Chondrocyte (in vitro differentiated cells): ENCODE measurements around the gene RIMS4. TPM values are rescaled to one million over a fixed set of nuclear protein-coding genes. Genes with fewer than 3 reads are reported as not detected.

Source experiments
- DNase-seq: peaks from one replicate; pipeline ENCODE4 v3.0.0; 2021; ENCODE audit warnings: mixed read lengths, low spot score
- H3K27ac Mint-ChIP-seq: one replicate; pipeline ENCODE4 v1.8.0; 2021; ENCODE audit warnings: mild to moderate bottlenecking, moderate library complexity, mixed read lengths; ENCODE audit not compliant: unreplicated experiment
- H3K27me3 Mint-ChIP-seq: 2 replicates; pipeline ENCODE4 v1.8.0; 2021; ENCODE audit warnings: low read depth, mixed read lengths
- H3K36me3 Mint-ChIP-seq: 2 replicates; pipeline ENCODE4 v1.8.0; 2021; ENCODE audit warnings: low read depth, mixed read lengths
- H3K4me1 Mint-ChIP-seq: 2 replicates; pipeline ENCODE4 v1.8.0; 2021; ENCODE audit warnings: low read depth, mild to moderate bottlenecking, mixed read lengths
- H3K4me3 Mint-ChIP-seq: one replicate; pipeline ENCODE4 v1.8.0; 2021; ENCODE audit warnings: mild to moderate bottlenecking, moderate library complexity, mixed read lengths; ENCODE audit not compliant: unreplicated experiment
- H3K9me3 Mint-ChIP-seq: 2 replicates; pipeline ENCODE4 v1.8.0; 2021; ENCODE audit warnings: low read depth, mixed read lengths
- CTCF ChIP-seq: fragments of 200-600 bp; sonication (generic); IDR thresholded peaks from 2 replicates; pipeline ENCODE4 v1.5.0; 2021; ENCODE audit warnings: antibody characterized with exemption, mild to moderate bottlenecking, moderate library complexity
- total RNA-seq: library from RNA; stranded (reverse); gene quantifications from 3 replicates; pipeline ENCODE4 v1.2.1, GENCODE V29; 2021

Gene RIMS4
- total RNA-seq, 1 donor from 2014 or later = 2.1 TPM

DNA sequence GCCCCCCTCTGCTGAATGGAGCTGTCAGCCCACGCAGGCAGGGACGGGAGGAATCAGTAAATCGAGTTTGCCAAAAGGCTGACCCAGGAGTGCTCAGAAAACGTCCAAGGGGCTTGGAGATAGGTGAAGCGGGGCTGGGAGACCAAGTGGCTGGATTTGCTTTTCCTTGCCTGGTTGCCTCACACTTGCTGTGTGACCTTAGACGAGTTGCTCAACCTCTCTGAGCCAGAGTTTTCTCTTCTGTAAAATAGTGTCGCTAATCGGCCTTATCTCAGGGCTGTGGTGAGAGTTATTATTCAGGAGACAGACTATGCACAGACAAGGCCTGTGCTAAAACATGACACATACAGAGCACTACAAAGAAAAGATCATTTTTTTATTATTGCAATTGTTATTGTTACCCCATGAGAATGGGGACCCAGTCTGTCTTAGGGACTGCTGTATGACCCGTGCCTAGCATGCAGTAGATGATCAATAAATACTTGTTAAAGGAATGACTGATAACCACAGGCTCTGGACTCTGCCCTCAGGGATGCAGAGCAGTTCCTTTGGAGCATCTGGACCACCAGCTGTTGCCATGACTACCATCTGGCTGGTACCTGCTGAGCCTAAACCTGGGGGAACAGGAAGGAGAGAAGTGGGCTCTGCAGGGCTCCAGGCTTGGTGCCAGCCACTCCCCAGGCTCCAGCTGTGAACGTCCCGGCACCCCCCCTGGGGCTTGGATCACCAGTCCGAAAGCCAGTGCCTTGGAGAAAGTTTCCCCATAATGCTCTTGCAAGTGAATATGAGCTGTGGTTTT lies 63.8 kb downstream of the RIMS4 start:
- Mint-ChIP-seq H3K4me3 (peak overlapping the region; percentile 66), H3K4me1 (peaks cover 15% of the 10 kb centered on the region), H3K27ac (no peak overlapping the region), H3K9me3 (no peaks in the 10 kb centered on the region), H3K27me3 (peaks cover 16% of the 10 kb centered on the region), H3K36me3 (peaks cover 1% of the 10 kb centered on the region)
- no peak for TF ChIP-seq CTCF
- DNase-seq = no peak

DNA sequence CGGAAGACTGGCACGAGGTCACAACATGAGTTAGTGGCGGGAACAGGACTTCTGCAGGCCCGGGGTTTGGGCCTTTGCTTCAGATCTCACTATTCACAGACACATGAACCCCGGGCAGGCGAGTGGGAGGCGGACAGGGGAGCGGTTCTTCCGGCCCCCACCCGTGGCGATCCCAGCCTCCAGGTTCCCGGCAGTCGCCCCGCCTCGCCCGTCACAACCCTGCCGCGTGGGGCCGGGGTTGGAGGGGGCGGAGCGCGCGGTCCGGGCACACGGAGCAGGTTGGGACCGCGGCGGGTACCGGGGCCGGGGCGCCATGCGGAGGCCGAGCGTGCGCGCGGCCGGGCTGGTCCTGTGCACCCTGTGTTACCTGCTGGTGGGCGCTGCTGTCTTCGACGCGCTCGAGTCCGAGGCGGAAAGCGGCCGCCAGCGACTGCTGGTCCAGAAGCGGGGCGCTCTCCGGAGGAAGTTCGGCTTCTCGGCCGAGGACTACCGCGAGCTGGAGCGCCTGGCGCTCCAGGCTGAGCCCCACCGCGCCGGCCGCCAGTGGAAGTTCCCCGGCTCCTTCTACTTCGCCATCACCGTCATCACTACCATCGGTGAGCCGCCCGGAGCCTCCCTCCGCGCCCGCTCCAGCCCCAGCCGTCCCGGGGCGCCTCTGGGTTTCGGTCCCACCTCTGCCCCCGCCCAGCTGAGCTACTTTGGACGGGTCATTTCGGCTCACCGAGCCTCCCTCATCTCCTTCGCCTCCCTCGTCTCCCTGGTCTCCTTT lies 64.6 kb downstream of the RIMS4 start, which contains the start of gene KCNK15:
TSS of gene KCNK15 (plus strand) at position 268 of the 769 bp plus-strand sequence. CDS start at position 314, 46 bp downstream.
- TF ChIP-seq CTCF = no peak
- peaks cover 15% of the 10 kb centered on the region for H3K4me1 Mint-ChIP-seq
- H3K4me3 Mint-ChIP-seq = peak within 1 kb of the TSS; percentile 66
- no peak for DNase-seq
- H3K9me3 Mint-ChIP-seq = no peaks in the 10 kb centered on the region
- no peak within 1 kb of the TSS for H3K27ac Mint-ChIP-seq
- peaks cover 16% of the 10 kb centered on the region for H3K27me3 Mint-ChIP-seq
- H3K36me3 Mint-ChIP-seq = no peaks in the 10 kb centered on the region

- no peak overlapping the region for H3K27ac Mint-ChIP-seq
- H3K27me3 Mint-ChIP-seq = peaks cover 16% of the 10 kb centered on the region
Measured at GRCh38 chr20:44745122-44745597, 65.2 kb downstream of the RIMS4 start.

DNA sequence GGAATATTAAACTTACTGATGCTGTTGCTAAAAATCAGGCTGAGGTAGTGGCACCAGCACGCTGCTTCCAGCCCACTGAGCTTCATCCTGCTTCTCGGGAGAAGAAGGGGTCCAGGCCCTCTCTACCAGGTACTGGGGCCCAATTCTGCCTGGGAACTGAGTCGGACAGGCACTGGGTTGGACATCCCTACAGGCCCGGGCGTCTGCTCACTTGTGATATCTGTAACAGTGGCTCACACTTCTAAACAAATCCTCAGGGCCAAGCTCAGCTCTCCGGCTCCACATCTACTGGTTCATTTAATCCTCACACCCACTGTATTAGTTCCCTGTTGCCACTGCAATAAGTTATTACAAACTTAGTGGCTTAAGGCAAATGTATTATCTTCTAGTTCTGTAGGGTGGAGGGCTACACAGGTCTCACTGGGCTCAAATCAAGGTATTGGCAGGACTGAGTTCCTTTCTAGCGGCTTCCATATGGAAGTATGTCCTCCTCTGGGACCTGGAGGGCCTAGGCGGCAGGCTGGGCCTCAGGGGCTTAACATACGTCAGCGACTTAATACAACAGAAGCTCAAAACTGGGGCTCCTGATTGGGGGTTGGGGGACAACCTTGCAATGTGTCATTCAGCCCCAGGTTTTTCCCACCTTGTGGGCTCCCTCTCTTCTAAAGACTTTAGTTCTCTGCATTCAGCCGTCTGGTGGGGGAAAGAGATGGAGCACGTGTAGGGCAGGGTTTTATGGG lies 66.3 kb downstream of the RIMS4 start:
- no peak for TF ChIP-seq CTCF
- peaks cover 9% of the 10 kb centered on the region for H3K27me3 Mint-ChIP-seq
- peaks cover 16% of the 10 kb centered on the region for H3K4me1 Mint-ChIP-seq
- no peaks in the 10 kb centered on the region for H3K36me3 Mint-ChIP-seq
- no peaks in the 10 kb centered on the region for H3K9me3 Mint-ChIP-seq
- no peak for DNase-seq
- H3K4me3 Mint-ChIP-seq = no peak overlapping the region
- H3K27ac Mint-ChIP-seq = no peak overlapping the region

More at GRCh38 chr20:44745122-44745597, 65.2 kb downstream of the RIMS4 start:
- H3K4me3 Mint-ChIP-seq = peak overlapping the region; percentile 60
- no peak for DNase-seq
- TF ChIP-seq CTCF = no peak
- H3K9me3 Mint-ChIP-seq = no peaks in the 10 kb centered on the region
- H3K4me1 Mint-ChIP-seq = peaks cover 15% of the 10 kb centered on the region
- H3K36me3 Mint-ChIP-seq = no peaks in the 10 kb centered on the region
